A549 (cell line): Measurements from ENCODE around the gene KLK7.

Experiments
- CTCF ChIP-seq: fragments of >200 bp; sonication (Bioruptor Twin); formaldehyde crosslinking; IDR thresholded peaks from 3 replicates; pipeline ENCODE4 v1.5.1; 2016
- EHMT2 ChIP-seq: fragments of 200-600 bp; sonication (generic); IDR thresholded peaks from 2 replicates; pipeline ENCODE4 v1.6.1; 2016; ENCODE audit warnings: antibody characterized with exemption, low read depth, mild to moderate bottlenecking, moderate library complexity

- TF ChIP-seq CTCF (no peak), EHMT2 (no peak)
These were observed 21.5 kb downstream of the KLK7 start for GRCh38 chr19:50962245-50962644.
